Measurements from ENCODE around the gene SORCS1.

The SORCS1 gene

GRCh38 chr10:106655636-106656035 is 508.9 kb downstream of the SORCS1 start:
- DNase-seq (ENCODE audit: low spot score), result no peak

- DNase-seq (ENCODE audit: low spot score), result no peak
Observed at GRCh38 chr10:106655165-106655564, 509.3 kb downstream of the SORCS1 start.

DNA sequence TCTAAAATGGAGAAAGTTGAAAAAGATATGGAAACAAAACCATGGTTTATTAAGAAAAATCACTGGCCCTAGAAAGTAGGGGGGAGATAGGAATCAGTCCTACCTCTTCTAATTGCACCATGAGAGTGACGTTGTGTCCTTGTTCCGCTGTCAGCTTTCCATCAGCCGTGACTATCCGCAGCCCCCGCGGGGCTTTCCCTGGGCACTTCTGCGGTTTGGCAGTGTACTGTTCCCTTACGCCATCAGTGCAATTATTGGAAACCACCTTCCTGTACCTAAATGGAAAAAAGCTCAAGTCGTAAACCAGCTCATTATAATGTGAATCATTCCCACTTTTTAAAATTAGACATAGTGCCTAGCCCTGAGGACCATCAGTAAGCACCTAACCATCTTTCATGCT is 512.2 kb downstream of the SORCS1 start:
- no peak for DNase-seq (ENCODE audit: low spot score)

GRCh38 chr10:106648534-106649481 is 515.7 kb downstream of the SORCS1 start:
- DNase-seq (ENCODE audit: low spot score), result no peak

GRCh38 chr10:106643473-106643872 is 521.0 kb downstream of the SORCS1 start:
- no peak for DNase-seq (ENCODE audit: low spot score)

- no peak for DNase-seq (ENCODE audit: low spot score)
Observed at GRCh38 chr10:106637873-106638272, 526.6 kb downstream of the SORCS1 start.

DNA sequence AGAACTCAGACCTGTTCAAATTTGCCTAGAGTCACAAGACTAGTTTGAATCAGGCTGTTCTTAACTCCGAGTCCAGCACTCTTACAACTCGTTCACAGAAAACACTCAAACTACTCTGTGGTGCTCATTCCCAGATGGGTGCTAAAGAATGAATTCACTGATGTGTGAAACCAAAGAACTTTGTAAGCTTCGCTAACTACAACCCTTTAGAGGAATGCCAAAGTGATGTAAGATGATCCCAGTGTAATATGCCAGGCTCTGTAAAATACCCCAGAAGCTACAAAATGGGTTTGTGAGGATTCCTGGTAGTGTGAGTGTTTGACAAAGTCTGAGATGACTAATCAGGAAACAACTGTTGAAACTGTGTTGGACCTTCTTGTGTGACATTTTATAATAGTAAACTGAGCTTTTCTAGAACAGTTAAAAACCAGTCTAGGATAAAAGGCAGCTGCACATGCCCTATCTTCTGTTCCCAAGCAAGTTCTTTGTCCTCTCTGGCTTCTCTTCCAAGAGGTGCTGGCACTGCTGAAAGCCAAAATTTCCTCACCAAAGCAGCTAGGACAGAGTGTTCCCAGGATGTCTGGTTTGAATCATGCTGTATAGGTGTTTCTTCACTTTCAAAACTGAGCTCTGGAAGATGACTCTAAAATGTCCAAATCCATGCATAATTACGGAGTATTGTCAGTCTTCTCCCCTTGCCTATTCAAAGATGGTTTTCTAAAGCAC is 527.6 kb downstream of the SORCS1 start:
- no peak for DNase-seq (ENCODE audit: low spot score)

DNA sequence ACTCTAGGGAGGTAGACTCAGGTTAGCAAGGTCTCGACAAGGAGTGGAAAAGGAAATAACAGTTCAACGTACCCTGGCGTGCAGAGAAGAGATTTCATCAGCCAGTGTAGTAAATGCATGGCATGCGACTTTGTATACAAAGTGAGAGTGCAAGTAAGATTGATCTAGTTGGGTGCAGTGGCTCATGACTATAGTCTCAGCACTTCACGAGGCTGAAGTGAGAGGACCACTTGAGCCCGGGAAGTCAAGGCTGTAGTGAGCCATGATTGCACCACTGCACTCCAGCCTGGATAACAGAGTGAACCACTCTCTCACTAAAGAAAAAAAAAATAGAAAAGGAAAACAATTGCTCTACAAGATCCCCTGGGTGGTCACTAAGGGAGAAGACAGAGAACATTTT is 528.6 kb downstream of the SORCS1 start:
- no peak for DNase-seq (ENCODE audit: low spot score)

DNA sequence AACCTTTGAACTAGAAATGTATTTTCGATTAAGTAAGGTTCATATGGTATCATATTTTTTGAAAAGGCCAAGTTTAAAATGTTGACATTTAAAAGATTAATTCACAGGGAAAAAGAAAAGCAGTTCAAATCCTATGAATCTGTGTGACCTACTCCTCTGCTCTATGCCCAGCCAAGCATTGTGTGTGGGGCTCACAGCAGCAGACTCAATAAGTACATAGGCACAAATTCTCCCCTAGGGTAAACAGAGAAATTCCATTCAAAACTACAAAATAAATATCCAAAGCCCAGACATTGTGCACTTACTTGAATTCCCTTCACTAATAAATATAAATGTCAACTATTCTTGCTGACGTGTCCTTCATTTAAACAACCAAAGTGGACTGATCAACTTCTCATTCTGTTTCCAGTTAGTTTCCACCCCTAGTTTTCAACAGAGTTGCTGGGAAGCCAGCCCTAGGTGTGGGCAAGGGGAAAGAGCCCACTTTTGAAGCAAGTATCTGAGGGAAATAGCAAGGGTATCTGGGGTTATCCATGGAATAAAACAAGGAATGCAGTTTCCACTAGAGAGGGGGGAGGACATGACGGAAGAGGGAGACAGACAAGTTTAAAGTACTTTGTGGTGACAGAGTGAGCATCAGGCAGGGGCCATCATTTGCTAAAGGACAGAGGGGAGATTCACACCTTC is 533.3 kb downstream of the SORCS1 start:
- DNase-seq (ENCODE audit: low spot score), result no peak

DNA sequence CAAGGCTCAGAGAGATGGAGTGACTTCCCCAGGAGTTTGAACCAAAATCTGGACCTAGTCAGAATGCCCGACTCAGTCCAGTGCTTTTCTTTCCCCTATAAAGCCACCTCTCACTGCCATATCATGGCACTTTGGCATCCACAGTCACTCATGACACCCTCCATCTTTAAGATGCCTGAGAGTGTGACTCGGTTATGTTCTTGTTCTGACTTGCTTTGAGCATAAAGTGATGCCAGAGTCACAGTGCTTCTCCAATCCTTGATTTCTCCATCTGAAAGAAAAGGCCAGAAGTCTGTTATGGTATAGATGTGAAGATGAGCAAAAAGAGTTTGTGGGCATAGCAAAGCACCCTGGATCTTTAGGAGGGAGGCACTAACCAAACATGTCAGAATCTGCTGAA is 538.1 kb downstream of the SORCS1 start:
- DNase-seq (ENCODE audit: low spot score), result no peak

GRCh38 chr10:106625751-106626150 is 538.8 kb downstream of the SORCS1 start:
- DNase-seq (ENCODE audit: low spot score), result no peak

DNA sequence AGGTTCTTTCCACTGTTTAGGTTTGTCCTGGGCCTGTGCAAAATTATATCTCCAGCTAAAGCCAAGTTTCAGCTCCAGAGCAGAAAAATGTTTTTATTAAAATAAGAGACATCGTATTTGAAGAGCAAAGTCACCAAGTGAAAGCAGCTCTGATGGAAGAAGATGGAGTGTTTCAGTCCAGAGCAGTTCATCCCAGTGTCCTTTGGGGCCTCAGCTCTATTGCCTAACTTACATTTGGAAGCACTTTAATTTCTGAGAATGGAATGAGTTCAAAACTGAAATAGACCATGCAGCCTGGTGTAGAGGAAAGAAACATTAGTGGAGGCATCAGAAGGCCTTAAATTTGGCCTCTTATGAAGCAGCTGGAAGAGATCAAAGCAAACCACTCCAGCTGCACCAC is 545.2 kb downstream of the SORCS1 start:
- DNase-seq (ENCODE audit: low spot score), result no peak

DNA sequence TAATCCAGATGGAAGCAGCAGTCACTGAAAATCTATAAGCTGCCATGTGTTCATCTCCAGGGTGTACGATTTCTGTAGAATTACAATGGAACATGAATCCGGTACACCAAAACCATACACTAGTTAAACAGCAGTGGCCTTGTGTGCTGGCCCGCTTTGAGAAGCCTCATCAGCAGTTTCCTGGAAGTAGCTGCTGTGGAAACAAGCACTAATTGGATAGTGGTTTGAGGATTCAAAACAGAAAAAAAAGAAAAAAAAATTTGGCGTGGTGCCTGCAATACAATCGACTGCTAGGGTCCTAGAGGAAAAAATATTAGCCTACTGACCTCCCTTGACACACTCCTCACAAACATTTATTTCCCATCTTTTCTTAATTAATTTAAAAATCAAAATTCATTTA is 545.9 kb downstream of the SORCS1 start:
- DNase-seq (ENCODE audit: low spot score), result no peak

- DNase-seq (ENCODE audit: low spot score), result no peak
Observed at GRCh38 chr10:106615081-106615480, 549.4 kb downstream of the SORCS1 start.

DNA sequence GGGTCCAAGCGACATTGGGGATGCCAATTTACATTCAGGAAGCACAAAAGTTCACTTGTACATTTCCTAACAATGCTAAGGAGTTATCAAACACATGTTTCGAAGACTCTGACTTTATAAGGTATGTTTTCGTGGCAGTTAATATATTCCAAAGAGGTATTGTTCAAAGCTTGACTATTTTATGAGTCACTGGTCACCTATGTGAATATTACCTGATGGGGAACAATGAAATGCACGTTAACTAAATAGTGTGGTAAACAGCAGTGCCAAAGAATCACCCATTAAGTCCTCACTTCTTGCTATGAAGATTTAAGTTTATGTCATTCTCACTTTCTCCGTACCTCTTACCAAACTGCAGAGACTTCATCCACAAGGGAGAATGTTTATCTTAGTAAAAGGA is 550.2 kb downstream of the SORCS1 start:
- no peak for DNase-seq (ENCODE audit: low spot score)

DNA sequence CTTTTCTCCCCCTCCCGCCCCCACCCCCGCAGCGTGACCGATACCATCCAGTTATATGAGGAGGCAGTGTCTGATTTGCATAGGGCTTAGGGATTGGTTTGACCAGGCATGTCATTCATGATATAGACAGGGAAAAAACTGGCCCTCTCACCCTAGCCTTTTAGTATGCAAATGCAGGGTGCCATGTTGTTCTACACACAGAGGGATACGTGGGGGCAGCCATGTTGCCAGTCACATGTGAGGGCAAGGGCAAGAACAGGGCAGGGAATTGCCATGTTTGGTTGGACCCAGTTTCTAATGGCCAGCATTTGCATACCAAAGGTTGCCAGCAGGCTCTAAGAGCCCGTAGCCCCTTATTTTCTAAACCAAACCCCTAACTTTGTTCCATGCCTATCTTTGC is 552.1 kb downstream of the SORCS1 start:
- DNase-seq (ENCODE audit: low spot score), result no peak

DNA sequence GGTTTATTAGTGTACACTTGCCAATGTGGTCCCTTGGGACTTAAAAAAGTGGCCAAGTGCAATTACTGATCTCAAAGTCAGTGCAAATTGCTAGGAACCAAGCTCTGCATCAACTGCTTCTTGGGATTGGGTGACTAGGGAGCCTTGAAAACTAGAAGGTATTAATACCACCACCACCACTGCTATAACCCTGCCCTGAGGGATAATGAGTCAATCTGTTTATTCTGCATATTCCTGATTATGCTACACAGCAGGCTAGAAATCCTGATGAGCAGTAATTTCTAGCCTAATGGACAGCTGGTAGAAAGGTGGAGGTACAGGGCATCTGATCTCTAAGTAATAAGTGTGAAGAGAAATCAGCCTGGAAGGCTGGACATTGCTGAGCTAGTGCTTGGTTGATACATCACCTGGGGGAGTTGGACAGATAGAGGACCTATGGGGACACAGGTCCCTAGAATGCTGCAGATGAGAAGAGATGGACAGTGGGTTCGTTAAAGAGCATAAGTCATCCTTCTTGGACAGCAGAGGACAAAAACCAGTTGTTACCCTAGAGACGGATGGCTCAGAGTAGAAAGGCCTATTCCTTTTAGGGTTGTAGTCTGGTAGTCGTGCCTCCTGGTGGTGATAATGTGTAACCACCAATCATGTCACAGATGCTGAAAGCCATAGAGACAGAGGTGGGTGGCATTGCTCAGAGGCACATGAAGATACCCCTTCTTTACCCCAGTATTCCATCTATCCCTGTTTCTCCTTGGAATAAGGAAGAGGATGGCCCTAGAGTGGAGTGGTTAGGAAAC is 554.8 kb downstream of the SORCS1 start:
- peak; percentile 31 for DNase-seq (ENCODE audit: low spot score)

- no peak for DNase-seq (ENCODE audit: low spot score)
Observed at GRCh38 chr10:106608066-106608465, 556.4 kb downstream of the SORCS1 start.

DNA sequence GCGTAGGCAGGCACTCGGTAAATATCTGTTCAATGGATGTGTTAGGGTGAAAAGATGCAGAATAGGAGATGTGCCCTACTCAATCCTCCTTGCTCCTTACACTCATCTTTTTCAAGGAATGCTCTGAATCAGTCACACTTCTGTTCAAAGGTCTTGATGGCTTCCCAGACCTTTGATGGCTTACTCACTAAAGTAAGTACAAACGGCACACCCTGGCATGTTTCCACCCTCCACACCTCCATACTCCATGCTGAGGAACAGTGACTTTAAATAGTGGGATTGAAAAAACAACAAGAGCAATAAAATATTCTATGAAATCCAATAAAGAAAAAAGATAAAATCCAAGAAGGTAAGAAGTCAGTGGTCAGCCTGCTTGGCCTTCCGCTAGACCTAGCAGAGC is 569.2 kb downstream of the SORCS1 start:
- no peak for DNase-seq (ENCODE audit: low spot score)

DNA sequence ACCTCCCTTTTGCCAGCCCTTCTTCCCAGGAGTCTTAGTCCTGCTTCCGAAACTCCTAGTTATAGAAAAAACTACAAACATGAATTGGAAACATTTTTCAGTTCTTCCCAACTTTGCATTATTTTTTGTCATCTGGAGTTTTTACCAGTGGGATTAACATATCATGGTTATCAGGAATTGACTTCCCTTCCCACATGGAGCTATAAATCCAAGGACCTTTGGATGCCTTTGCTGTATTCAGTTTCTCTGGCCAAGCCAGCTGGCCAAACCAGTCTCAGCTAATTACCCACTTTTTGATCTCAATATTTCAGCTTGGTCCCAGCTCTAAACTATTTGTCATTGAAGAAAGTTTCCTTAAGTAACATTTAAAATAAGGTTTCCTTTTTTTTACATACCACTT is 570.6 kb downstream of the SORCS1 start:
- no peak for DNase-seq (ENCODE audit: low spot score)

GRCh38 chr10:106592396-106592795 is 572.1 kb downstream of the SORCS1 start:
- no peak for DNase-seq (ENCODE audit: low spot score)

DNA sequence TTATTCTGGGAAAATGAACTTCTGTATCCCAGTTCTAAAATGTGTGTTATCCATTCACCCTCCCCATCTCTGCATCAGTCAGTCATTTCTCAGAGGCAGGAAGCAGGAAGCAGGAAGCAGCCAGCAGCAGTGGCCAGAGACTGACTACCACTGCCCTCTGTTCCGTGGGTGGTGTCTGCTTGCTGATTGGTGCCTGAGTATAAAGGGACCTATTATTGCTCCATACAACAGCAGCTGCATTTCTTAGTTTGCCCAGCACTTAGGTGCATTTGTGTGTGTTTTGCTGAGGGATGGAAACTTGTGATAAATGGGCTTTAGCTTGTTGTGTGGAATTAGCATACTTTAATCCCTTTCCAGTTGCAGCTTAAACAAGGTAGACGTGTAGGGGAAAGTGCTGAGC is 582.2 kb downstream of the SORCS1 start:
- DNase-seq (ENCODE audit: low spot score), result no peak
